Measurements from ENCODE around the gene SEC16B. TPM values are rescaled to one million over a fixed set of nuclear protein-coding genes. Genes with fewer than 3 reads are reported as not detected.
"Not testable (repeated sequence)": the region's sequence is repeated elsewhere in the genome, so short reads cannot be mapped to it uniquely, and the experiment has no call there.

SEC16B gene
- total RNA-seq = not detected in 2 replicates

GRCh38 chr1:177969825-177970371 is at the start of gene SEC16B:
Gene SEC16B, minus strand, starts transcription at chr1:177970058. Its CDS starts 2,077 bp downstream, at chr1:177967981.
- intact Hi-C loops (cut with micrococcal nuclease) = no loop called here

GRCh38 chr1:178019622-178020021 is 49.8 kb upstream of the SEC16B start:
- intact Hi-C loops (cut with micrococcal nuclease) = no loop called here

GRCh38 chr1:178019208-178019607 is 49.4 kb upstream of the SEC16B start:
- intact Hi-C loops (cut with micrococcal nuclease) = no loop called here

- intact Hi-C loops (cut with micrococcal nuclease) = no loop called here
These were observed 47.7 kb upstream of the SEC16B start for GRCh38 chr1:178017517-178017916.

- intact Hi-C loops (cut with micrococcal nuclease) = no loop called here
These were observed 42.1 kb upstream of the SEC16B start for GRCh38 chr1:178011864-178012503.

GRCh38 chr1:178011465-178011828 is 41.6 kb upstream of the SEC16B start:
- intact Hi-C loops (cut with micrococcal nuclease) = no loop called here

GRCh38 chr1:178010674-178011464 is 41.0 kb upstream of the SEC16B start:
- intact Hi-C loops (cut with micrococcal nuclease) = no loop called here

GRCh38 chr1:178006043-178006442 is 36.2 kb upstream of the SEC16B start:
- intact Hi-C loops (cut with micrococcal nuclease) = no loop called here

GRCh38 chr1:178005450-178005849 is 35.6 kb upstream of the SEC16B start:
- intact Hi-C loops (cut with micrococcal nuclease) = no loop called here

GRCh38 chr1:178004926-178005391 is 35.1 kb upstream of the SEC16B start:
- intact Hi-C loops (cut with micrococcal nuclease) = no loop called here

- intact Hi-C loops (cut with micrococcal nuclease) = no loop called here
These were observed 29.1 kb upstream of the SEC16B start for GRCh38 chr1:177998696-177999631.

GRCh38 chr1:177996957-177997356 is 27.1 kb upstream of the SEC16B start:
- intact Hi-C loops (cut with micrococcal nuclease) = no loop called here

GRCh38 chr1:177995369-177995768 is 25.5 kb upstream of the SEC16B start:
- intact Hi-C loops (cut with micrococcal nuclease) = no loop called here

- intact Hi-C loops (cut with micrococcal nuclease) = not testable (repeated sequence)
These were observed 16.4 kb upstream of the SEC16B start for GRCh38 chr1:177986281-177986680.

- intact Hi-C loops (cut with micrococcal nuclease) = no loop called here
These were observed 14.9 kb upstream of the SEC16B start for GRCh38 chr1:177984761-177985160.

- intact Hi-C loops (cut with micrococcal nuclease) = no loop called here
These were observed 14.3 kb upstream of the SEC16B start for GRCh38 chr1:177984136-177984525.

GRCh38 chr1:177983482-177984135 is 13.8 kb upstream of the SEC16B start:
- intact Hi-C loops (cut with micrococcal nuclease) = no loop called here

GRCh38 chr1:177983077-177983476 is 13.2 kb upstream of the SEC16B start:
- intact Hi-C loops (cut with micrococcal nuclease) = no loop called here

GRCh38 chr1:177981200-177981599 is 11.3 kb upstream of the SEC16B start:
- intact Hi-C loops (cut with micrococcal nuclease) = no loop called here

- intact Hi-C loops (cut with micrococcal nuclease) = no loop called here
These were observed 9.4 kb upstream of the SEC16B start for GRCh38 chr1:177979272-177979671.

- intact Hi-C loops (cut with micrococcal nuclease) = no loop called here
These were observed 8.7 kb upstream of the SEC16B start for GRCh38 chr1:177978530-177978929.
